ENCODE results near the gene PKNOX2. TPM values are rescaled to one million over a fixed set of nuclear protein-coding genes. Genes with fewer than 3 reads are reported as not detected.

Gene PKNOX2, protein sequence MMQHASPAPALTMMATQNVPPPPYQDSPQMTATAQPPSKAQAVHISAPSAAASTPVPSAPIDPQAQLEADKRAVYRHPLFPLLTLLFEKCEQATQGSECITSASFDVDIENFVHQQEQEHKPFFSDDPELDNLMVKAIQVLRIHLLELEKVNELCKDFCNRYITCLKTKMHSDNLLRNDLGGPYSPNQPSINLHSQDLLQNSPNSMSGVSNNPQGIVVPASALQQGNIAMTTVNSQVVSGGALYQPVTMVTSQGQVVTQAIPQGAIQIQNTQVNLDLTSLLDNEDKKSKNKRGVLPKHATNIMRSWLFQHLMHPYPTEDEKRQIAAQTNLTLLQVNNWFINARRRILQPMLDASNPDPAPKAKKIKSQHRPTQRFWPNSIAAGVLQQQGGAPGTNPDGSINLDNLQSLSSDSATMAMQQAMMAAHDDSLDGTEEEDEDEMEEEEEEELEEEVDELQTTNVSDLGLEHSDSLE
- 1 to 10 TPM; 5.5 to 6.9 TPM for total RNA-seq

DNA sequence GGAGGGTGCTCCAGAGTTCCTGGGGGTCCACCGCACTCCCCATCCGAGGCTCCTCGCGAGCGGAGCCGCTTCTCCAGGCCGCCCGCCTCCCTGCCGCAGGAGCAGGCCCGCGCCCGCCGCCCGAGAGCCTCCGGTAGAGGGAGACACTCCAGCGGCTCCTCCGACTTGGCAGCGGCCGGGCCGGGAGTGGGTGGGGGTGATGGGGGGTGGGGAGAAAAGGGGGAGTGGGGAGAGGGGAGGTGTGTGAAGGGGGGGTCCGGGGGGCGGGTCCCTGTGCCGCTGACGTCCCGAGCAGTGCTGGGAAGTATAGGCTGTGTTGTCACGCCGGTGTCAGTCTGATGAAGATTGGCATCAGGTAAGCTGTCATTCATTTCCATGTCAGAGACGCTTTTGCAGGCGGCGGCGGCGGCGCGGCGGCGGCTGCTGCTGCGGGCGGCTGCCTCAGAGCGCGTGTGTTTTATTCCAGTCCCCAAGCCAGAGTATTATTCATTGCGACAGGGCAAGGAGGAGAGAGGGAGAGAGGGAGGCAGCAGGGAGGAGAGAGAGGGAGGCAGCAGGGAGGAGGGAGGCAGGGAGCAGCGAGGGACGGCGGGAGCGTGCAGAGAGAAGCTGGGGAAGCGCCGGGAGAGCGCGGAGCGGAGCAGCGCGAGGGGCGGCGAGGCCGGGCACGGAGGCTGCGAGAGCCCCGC is at the start of gene PKNOX2:
Gene PKNOX2 (plus strand): TSS at position 330 of the 689 bp plus-strand sequence. CDS start 186,555 bp downstream, outside the sequence.
- peak within 1 kb of the TSS; percentile 87 to 90 for H3K27ac ChIP-seq
- peak within 1 kb of the TSS; percentile 54 to 71 for H3K4me3 ChIP-seq
- no peaks in the 10 kb centered on the region for H3K9me3 ChIP-seq
- peaks cover 4 to 44% of the 10 kb centered on the region in 2 donors for H3K4me1 ChIP-seq
- no peaks in the 10 kb centered on the region for H3K27me3 ChIP-seq
- no peaks in the 10 kb centered on the region for H3K36me3 ChIP-seq
- DNase-seq (ENCODE audit: low spot score), result peak; percentile 81
- peak; percentile 81 to 90 for TF ChIP-seq CTCF (IDR thresholded peaks at IDR 0.05)

GRCh38 chr11:125117429-125117828 is 47.1 kb upstream of the PKNOX2 start:
- no peak overlapping the region for H3K27ac ChIP-seq
- H3K4me1 ChIP-seq, result no peaks in the 10 kb centered on the region
- H3K4me3 ChIP-seq, result no peak overlapping the region
- DNase-seq (ENCODE audit: low spot score), result no peak
- H3K9me3 ChIP-seq, result no peaks in the 10 kb centered on the region
- H3K36me3 ChIP-seq, result no peaks in the 10 kb centered on the region
- no peak for TF ChIP-seq CTCF (IDR thresholded peaks at IDR 0.05)
- no peaks in the 10 kb centered on the region for H3K27me3 ChIP-seq

DNA sequence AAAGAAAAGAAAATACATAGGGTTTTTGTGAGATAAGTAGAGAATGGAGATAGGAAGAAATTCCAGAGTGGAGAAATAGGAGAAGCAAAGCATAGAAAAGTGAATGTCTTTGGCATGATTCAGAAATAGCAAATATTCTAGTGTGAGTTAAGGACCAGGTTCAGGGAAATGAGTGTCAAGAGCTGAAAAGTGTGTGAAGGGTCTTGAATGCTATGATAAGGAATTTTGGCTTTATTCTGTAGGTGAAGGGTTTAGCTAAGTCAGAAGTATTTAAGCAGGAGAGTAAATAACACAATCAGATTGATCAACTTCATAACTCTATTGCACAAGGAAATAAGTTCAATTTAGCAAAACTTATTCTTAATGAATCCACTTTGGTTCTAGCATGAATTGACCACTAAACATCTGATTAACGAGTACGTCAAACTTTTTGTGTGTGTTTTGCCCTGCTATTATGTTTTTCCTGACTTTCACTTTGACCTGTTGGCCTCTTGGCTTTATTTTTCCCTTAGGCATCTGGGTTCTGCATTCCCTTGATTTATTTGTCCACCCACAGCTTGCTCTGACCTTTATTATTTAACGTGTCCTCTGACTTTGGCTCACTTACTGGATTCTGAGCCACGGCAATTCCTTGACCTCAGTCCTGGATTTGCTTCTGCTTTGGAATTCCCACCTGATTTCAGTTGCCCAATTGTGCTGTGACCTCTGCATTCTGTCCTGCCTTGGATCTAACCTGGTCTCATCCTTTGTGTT is 41.2 kb upstream of the PKNOX2 start:
- Histone ChIP-seq H3K4me1 (no peaks in the 10 kb centered on the region), H3K9me3 (no peaks in the 10 kb centered on the region), H3K27ac (no peak overlapping the region), H3K4me3 (no peak overlapping the region), H3K27me3 (no peaks in the 10 kb centered on the region), H3K36me3 (no peaks in the 10 kb centered on the region)
- TF ChIP-seq CTCF (IDR thresholded peaks at IDR 0.05), result no peak
- no peak for DNase-seq (ENCODE audit: low spot score)

- Histone ChIP-seq H3K4me3 (no peak overlapping the region), H3K36me3 (no peaks in the 10 kb centered on the region), H3K27me3 (no peaks in the 10 kb centered on the region), H3K9me3 (no peaks in the 10 kb centered on the region), H3K27ac (no peak overlapping the region), H3K4me1 (no peaks in the 10 kb centered on the region)
- DNase-seq (ENCODE audit: low spot score), result peak; percentile 64
- peak in 1 of 2 donors; percentile 54 for TF ChIP-seq CTCF (IDR thresholded peaks at IDR 0.05)
These were observed 40.5 kb upstream of the PKNOX2 start for GRCh38 chr11:125123947-125124617.

- Histone ChIP-seq H3K9me3 (no peaks in the 10 kb centered on the region), H3K27me3 (no peaks in the 10 kb centered on the region), H3K27ac (no peak overlapping the region), H3K36me3 (no peaks in the 10 kb centered on the region), H3K4me3 (no peak overlapping the region), H3K4me1 (no peaks in the 10 kb centered on the region)
- DNase-seq (ENCODE audit: low spot score), result no peak
- TF ChIP-seq CTCF (IDR thresholded peaks at IDR 0.05), result no peak
These were observed 39.9 kb upstream of the PKNOX2 start for GRCh38 chr11:125124618-125124992.

Measured in right atrium auricular region (tissue), 2 donors.